ENCODE data around the gene TM2D3.

DNA sequence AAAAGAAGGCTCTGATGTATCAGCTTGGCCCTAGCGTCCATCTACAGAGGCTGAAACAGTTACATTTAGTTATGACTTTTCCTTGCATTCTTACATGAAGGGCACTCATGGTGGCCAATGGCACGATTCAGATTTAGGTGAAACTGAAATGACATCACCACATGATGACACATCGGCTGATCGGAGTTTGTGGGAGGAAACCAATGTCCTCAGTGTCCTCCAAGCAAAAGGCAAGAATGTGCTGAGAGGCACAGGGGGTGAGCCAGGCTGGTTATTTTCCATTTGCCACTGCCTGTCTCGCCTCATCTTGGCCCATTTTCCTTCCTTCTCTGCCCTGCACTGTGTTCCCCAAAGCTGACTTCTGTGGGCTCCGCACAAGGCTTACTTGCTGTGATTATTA is 37.7 kb upstream of the TM2D3 start:
- TF ChIP-seq, protein P1, sequence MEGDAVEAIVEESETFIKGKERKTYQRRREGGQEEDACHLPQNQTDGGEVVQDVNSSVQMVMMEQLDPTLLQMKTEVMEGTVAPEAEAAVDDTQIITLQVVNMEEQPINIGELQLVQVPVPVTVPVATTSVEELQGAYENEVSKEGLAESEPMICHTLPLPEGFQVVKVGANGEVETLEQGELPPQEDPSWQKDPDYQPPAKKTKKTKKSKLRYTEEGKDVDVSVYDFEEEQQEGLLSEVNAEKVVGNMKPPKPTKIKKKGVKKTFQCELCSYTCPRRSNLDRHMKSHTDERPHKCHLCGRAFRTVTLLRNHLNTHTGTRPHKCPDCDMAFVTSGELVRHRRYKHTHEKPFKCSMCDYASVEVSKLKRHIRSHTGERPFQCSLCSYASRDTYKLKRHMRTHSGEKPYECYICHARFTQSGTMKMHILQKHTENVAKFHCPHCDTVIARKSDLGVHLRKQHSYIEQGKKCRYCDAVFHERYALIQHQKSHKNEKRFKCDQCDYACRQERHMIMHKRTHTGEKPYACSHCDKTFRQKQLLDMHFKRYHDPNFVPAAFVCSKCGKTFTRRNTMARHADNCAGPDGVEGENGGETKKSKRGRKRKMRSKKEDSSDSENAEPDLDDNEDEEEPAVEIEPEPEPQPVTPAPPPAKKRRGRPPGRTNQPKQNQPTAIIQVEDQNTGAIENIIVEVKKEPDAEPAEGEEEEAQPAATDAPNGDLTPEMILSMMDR (IDR thresholded peaks at IDR 0.05 in 2 of 3, conservative IDR thresholded peaks at IDR 0.05 in 1 of 3; ENCODE audit: borderline replicate concordance in 1 of 3, insufficient read depth in 1 of 3, low read depth in 2 of 3, low read length in 2 of 3) = no peak
- TF ChIP-seq, protein P2, sequence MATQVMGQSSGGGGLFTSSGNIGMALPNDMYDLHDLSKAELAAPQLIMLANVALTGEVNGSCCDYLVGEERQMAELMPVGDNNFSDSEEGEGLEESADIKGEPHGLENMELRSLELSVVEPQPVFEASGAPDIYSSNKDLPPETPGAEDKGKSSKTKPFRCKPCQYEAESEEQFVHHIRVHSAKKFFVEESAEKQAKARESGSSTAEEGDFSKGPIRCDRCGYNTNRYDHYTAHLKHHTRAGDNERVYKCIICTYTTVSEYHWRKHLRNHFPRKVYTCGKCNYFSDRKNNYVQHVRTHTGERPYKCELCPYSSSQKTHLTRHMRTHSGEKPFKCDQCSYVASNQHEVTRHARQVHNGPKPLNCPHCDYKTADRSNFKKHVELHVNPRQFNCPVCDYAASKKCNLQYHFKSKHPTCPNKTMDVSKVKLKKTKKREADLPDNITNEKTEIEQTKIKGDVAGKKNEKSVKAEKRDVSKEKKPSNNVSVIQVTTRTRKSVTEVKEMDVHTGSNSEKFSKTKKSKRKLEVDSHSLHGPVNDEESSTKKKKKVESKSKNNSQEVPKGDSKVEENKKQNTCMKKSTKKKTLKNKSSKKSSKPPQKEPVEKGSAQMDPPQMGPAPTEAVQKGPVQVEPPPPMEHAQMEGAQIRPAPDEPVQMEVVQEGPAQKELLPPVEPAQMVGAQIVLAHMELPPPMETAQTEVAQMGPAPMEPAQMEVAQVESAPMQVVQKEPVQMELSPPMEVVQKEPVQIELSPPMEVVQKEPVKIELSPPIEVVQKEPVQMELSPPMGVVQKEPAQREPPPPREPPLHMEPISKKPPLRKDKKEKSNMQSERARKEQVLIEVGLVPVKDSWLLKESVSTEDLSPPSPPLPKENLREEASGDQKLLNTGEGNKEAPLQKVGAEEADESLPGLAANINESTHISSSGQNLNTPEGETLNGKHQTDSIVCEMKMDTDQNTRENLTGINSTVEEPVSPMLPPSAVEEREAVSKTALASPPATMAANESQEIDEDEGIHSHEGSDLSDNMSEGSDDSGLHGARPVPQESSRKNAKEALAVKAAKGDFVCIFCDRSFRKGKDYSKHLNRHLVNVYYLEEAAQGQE (IDR thresholded peaks at IDR 0.05; ENCODE audit: low read depth) = no peak
- TF ChIP-seq YY1 (IDR thresholded peaks at IDR 0.05; ENCODE audit: extremely low read depth, insufficient replicate concordance, low read depth, low read length) (no peak), CEBPB (IDR thresholded peaks at IDR 0.05; ENCODE audit: low read depth) (no peak), EZH2 (IDR thresholded peaks at IDR 0.05) (no peak), POLR2AphosphoS5 (IDR thresholded peaks at IDR 0.05; ENCODE audit: low read depth, low read length) (no peak)

All from HCT116 (cell line).